HG03575 (cell line): ENCODE results near the gene SLC17A3.

Source experiments
- ATAC-seq: cut with Tn5 transposase; IDR thresholded peaks from one replicate; pipeline ENCODE4 v1.9.1; 2021; ENCODE audit not compliant: unreplicated experiment, insufficient number of reproducible peaks, low FRiP score; ENCODE audit errors: extremely low read depth

Gene SLC17A3

GRCh38 chr6:25862199-25862598 lies 11.8 kb downstream of the SLC17A3 start:
- no peak for ATAC-seq

GRCh38 chr6:25852756-25853155 lies 21.3 kb downstream of the SLC17A3 start:
- ATAC-seq = no peak

DNA sequence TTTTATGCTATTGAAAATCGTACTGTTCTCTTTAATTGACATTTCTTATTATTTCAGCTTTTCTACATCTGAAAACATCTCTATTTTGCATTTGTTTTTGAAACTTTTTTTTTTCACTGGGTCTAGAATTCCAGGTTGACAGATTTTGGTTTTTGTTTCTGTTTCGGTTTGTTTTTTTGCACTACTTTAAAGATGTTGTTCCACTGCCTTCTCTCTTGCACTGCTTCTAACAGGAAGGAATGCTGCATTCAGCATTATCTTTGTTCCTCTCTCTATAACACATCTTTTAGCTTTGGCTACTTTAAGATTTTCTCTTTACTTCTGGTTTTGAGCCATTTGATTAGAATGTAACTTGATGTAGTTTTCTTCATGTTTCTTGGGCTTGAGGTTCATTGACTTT lies 22.1 kb downstream of the SLC17A3 start:
- no peak for ATAC-seq

DNA sequence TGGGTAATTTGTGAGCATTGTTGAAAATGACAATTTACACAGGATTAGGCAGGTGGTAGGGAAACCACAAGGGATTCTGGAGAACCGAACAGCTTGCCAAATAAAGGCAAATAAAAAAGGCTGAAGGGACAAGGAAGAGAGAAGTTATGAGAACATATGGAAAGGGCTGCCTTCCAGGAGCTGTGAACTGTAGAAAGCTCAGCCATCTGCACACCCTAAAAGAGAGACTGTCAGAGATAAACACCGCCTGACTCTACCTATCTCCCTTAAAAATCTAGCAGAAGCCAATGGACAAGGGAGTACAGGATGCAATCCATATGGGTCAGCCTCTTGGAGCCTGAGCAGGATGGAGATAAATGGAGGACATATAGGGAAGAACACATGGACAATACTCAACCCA lies 29.5 kb downstream of the SLC17A3 start:
- no peak for ATAC-seq

- no peak for ATAC-seq
Measured at GRCh38 chr6:25842526-25842925, 31.5 kb downstream of the SLC17A3 start.

DNA sequence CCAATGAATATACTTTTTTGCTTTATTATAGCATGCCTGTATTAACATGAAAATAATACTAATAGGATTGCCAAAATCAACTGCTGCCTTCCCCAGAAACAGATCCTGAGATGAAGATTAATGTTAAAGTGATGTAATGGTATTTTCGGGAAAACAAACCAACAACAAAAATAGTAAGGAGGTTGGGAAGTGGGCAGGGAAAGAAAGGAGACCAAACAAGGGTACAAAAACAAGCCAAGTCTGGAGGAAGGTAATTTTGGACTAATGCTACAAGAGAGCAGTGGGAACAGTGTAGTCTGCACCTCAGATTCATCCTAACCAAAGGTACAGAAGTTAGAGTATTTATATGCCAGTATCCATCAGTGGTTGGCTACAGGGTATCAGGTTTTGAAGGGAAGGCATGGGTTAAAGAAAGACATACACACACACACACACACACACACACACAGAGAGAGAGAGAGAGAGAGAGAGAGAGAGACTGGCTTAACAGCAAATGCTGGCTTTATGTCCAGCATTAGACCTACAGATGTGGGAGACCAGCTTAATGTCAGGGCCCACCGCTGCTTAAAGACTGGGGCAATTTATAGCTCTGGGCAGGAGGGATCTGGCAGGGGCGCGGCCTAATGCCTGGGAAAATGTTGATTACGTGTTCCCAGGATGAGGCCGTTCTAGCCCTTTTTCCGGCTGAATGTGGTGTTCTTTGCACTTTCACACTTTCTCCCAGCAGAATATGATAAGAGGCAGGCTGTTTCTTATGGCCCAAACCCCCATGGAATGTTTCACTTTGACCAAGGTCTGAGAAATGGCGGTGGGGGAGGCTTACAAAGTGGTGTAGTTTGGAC lies 38.4 kb downstream of the SLC17A3 start:
- no peak for ATAC-seq

DNA sequence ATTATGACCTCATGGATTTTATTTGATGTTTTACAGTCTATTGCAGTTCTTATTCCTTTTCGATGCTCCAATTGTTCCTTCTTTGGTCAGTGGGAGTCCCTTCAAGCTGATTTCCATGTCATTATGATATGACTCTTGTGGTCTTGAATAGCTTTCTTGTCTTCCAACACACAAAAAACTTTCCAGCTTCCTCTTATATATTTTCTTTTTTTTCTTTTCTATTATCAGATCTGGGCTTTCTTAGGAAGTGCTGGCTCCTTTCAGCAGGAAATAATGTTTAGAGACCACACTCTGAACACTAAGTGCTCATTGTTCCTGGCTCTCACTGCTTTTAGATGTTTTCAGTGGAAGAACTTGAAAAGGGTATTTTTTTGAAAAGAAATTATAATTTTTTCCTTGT lies 39.1 kb downstream of the SLC17A3 start:
- ATAC-seq = no peak

GRCh38 chr6:25833136-25833535 lies 40.9 kb downstream of the SLC17A3 start:
- no peak for ATAC-seq

- no peak for ATAC-seq
Measured at GRCh38 chr6:25832670-25833069, 41.4 kb downstream of the SLC17A3 start.

GRCh38 chr6:25832307-25832662 lies 41.8 kb downstream of the SLC17A3 start:
- ATAC-seq = no peak

DNA sequence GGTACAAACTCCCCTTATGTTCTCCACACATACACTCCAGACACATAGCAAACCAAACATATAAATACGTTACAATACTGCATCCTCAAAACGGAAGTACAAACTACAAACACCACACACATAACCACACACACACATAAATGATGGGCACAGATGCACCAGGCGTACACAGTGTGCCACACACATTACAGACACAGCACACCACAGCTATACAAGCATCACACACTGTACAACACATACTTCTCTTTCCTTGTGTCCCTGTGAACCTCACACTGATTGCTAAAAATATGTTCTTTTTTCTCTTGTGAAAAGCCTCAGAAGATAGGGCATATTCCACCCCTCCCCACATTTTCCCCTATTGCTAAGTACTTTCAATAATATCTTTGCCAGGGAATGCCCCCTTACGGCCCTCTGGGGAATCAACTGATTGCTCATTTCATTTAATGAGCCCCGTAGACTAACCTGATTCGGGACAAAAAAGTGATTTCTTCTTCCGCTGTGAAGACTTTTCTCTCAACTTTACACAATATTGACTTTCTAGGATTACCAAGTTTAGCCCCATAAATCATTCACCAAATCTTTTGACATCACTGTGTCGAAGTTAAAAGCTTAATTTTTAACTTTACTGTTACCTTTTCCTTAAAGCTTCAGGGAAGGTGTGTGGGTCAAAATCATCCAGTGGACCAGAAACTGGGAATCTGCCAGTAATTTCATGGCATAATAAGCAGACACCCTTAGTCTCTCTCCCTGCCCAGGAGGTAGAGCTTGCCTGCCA lies 42.3 kb downstream of the SLC17A3 start, which contains the start of gene SLC17A1:
Gene SLC17A1 (minus strand): TSS at position 521 of the 775 bp plus-strand sequence. CDS start 1,495 bp downstream, outside the sequence.
- ATAC-seq = no peak

DNA sequence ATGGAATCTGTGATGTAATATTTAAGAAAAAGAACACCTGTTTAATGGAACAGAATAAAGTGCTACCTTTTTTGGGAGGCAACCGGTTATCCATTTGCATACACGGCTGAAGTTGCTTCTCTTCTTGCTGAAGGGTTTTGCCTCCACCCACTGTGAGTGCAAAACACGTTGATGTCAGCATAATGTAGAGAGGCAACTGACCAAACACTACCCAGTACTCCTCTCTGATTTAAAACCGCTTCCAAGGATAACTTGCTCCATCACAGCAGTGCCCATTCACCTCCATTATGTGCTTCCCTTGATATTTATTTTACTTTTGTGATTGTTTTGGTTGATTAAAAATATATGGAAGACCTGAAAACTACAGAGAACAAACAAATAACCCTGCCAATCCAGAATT lies 43.6 kb downstream of the SLC17A3 start:
- no peak for ATAC-seq

DNA sequence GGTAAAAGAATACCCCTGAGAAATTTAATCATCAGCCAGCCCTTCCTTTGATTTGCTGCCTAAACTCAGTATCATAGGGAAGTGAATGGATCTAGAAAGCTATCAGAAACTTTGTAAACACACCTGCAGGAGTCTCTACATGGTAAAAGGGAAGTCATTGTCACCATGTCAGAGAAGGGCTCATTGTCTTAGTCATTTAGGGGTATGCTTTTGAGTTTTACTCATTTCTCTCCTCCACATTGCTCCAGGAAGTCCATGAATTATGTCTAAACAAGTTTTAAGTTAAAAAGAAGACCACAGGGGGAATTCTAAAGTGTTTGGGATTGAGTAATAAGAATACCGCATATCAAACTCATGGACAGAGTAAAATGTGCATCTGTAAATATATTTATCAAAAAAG lies 44.7 kb downstream of the SLC17A3 start:
- ATAC-seq = no peak

DNA sequence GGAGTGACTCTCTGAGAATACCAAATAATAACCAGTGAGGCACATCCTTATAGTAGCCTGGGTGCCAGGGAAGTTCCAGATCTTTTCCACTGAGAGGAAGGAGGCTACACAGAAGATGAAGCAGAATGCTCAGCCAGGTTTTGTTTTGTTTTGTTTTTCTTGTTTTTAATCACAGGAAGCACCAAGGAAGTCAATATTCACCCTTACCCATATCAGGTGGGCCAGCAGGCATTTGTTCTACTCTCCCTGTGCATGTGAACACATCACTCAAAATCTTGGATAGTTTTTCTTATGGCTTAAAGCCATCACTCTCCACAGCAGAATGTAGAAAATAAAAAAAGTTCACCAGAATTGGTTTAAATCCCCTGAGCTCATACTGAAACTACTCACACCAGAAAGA lies 52.7 kb downstream of the SLC17A3 start:
- ATAC-seq = no peak

- ATAC-seq = no peak
Measured at GRCh38 chr6:25816252-25816651, 57.8 kb downstream of the SLC17A3 start.

DNA sequence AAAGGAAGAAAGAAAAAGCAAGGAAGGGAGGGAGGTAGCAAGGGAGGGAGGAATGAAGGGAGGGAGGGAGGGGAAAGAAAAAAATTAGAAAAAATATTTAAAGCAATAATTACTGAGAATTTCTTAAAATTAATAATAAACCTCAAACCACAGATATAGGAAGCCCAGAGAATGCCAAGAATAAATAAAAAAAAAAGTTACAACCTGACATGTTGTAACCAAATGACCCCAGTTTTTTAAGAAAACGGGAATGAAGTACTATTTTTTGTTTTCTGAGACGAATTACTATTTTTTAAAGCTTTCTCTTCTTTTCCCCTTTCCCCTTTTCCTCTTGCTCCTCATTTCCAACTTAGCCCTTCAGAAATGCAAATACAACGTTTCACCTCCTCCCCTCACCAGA lies 58.8 kb downstream of the SLC17A3 start:
- no peak for ATAC-seq

DNA sequence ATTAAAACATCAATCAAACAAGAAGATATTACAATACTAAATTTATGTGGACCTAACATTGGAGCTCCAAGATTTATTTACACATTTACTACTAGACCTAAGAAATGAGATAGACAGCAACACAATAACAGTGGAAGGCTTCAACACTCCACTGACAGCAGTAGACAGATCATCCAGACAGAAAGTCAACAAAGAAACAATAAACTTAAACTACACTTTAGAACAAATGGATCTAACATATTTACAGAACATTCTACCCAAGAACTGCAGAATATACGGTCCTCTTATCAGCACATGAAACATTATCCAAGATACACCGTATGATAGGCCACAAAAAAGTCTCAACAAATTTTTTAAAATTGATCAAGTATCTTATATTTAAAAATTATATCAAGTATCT lies 69.2 kb downstream of the SLC17A3 start:
- no peak for ATAC-seq

GRCh38 chr6:25801436-25801835 lies 72.6 kb downstream of the SLC17A3 start:
- no peak for ATAC-seq
